GM19455 (cell line): Measurements from ENCODE around the gene RHBDF2.

Source experiments
- ATAC-seq: cut with Tn5 transposase; IDR thresholded peaks from one replicate; pipeline ENCODE4 v1.9.1; 2021; ENCODE audit not compliant: unreplicated experiment

RHBDF2 gene

DNA sequence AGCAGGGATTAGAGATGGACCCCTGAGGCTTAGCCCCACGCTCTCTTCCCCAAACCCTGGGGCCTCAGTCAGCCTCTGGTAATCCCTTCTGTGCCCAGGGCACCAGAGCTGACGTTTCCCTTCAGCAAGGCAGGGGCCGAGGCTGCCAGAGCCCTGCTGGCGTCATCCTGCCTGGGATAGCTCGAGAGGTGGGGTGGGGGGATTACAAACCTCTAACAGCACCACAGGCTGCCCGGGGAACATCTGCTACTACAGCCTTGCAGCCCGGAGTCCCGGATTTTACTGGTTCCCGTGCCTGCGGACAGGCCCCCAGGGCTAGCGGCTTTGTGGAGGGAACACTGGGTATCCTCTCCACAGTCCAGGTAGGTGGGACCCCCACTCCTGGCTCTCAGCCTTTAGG is 33.9 kb downstream of the RHBDF2 start, which contains the start of gene AANAT:
TSS of gene AANAT (plus strand) at position 238 of the 400 bp plus-strand sequence. CDS start 1,144 bp downstream, outside the sequence.
- no peak for ATAC-seq

DNA sequence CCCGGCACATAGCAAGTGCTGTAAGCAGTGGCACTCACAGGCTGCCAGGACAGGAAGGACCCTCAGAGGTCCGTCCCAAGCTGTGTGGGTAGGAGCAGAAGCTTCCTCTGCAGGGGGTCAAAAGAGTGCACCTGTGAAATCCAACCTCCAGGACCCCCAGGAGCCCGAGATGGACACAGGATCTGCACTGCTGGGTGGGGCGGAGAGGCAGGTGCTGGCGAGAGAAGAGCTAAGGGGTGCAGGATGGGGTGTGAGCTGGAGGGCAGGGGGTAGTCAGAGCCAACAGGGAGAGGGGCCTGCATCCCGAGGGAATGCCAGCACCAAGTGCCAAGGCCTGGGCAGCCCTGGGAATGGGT is 34.5 kb downstream of the RHBDF2 start:
- no peak for ATAC-seq

- no peak for ATAC-seq
Measured at GRCh38 chr17:76462556-76463290, 38.5 kb downstream of the RHBDF2 start.

- ATAC-seq: no peak
Measured at GRCh38 chr17:76461765-76462555, 39.3 kb downstream of the RHBDF2 start.

DNA sequence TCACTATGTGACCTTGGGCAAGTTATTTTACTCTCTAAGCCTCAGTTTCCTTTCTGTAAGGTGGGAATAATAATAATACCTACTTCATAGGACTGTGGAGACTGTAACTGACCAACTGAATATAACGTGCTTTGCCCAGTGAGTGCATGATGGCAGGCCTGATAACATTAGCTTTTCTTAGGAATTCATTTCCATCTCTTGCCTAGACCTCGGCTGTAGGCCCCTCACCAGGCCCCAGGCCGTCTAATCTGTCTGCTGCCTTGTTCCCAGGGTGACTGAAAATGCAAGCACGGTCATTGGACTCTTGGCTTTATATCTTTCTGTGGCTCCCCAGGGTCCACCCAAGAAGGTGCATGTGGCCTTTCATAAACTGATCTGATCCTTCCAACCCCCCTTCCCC is 41.5 kb downstream of the RHBDF2 start:
- no peak for ATAC-seq

- no peak for ATAC-seq
Measured at GRCh38 chr17:76458580-76459490, 42.4 kb downstream of the RHBDF2 start.

DNA sequence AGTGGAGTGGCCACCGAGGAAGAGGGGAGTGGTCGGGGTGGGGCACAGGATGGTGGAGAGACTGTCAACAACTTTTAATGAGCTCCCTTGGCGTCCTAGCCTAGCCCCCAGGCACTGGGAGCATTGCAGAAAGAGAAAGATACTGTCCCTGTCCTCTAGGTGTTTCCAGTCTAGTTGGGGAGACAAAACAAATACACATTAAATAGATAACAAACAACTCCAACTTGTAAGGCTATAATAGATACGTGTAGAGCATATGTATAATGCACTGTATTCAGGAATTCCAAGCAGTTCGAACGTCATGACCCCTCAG is 47.8 kb downstream of the RHBDF2 start:
- no peak for ATAC-seq

DNA sequence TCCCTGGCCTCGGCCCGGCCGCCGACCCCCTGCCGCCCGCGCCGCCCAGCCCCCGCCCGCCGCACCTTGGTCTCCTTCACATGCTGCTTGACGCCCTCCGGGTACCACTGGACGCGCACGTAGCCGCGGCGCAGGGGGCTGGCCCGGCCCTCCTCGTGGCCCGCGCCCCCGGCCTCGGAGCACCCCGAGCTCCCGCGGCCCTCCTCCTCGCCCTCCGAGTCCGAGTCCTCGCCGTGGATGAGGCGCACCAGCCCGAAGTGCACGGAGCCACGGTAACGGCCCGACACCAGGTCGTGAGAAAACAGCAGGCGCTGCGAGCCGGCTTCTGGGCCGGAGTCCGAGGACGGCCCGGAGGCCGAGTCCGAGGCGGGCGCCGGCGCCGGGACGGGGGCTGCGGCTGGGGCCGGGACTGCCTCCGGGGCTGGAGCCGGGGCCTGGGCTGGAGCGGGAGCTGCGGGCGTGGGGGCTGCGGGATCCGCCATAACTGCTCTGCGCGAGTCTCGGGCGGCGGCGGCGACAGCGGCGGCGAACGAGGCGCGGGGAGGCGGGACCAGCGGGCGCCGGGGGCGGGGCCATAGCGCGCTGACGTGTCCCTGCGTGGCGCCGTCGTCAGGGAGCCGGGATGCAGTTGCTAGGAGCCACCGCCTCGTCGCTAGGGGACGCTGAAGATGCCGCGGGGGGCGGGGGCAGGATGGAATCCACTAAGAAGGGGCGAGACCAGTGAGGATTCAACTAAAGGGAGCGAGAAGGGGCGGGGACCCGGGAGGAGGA is 48.4 kb downstream of the RHBDF2 start, which contains the start of gene UBE2O:
TSS of gene UBE2O (minus strand) at position 493 of the 771 bp plus-strand sequence. CDS start at position 482, 11 bp downstream.
- peak; percentile 79 for ATAC-seq

- ATAC-seq: no peak
Measured at GRCh38 chr17:76452127-76452659, 49.0 kb downstream of the RHBDF2 start.

DNA sequence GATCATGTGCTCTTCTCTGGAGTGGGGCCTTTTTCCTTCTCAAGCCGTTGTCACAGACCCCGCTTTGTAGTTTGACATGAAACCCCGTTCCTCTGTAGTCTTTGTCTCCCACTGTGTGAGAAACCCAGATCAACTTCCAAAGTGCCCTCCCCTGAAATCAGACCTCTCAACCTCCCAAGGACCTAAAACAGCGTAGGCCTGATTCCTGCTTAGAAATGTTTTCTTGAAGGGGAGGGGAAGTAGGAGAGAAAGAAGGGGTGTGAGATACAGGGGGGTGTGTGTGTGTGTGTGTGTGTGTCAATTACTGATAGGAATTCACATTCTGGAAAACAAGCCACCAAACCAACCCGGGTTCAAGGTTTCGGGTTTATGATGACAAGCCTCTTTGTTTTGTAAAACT is 49.7 kb downstream of the RHBDF2 start:
- ATAC-seq: no peak

GRCh38 chr17:76449126-76449525 is 52.1 kb downstream of the RHBDF2 start:
- no peak for ATAC-seq

- no peak for ATAC-seq
Measured at GRCh38 chr17:76447931-76448652, 53.1 kb downstream of the RHBDF2 start.

DNA sequence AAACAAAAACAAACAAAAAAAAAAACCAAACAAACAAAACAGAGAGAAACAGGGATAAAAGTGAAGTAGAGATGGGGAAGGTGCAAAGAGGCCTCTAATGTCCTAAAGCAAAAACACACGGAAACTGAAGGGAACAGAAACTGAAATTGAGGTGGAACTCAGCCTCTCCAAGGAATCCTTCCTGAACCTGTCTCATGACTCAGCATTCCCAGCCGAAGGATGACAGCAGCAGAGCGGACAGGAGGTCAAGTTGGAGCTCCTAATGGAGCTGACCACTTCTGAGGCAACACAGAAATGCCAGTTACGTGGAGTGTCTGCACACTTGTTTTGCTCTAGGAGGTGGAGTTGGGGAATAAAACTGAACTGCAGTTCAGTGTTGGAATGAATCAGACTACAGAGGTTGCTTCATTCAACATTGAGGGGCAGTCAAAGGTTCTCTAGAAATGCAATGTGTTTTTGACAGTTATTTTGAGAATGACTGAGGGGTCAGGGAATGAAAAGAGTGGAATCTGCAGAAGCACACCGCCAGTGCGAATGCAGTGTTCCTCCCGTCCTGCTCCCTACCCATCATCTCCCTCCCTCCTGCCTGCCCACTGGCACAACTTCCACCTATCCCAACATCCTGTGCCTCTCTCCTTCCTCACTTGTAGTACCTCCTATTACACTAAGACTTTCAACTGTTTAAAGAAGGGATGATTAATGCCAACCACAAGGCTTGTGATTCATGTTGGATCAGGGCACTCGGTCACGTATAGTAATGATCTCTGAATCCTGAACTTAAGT is 54.6 kb downstream of the RHBDF2 start:
- no peak for ATAC-seq

DNA sequence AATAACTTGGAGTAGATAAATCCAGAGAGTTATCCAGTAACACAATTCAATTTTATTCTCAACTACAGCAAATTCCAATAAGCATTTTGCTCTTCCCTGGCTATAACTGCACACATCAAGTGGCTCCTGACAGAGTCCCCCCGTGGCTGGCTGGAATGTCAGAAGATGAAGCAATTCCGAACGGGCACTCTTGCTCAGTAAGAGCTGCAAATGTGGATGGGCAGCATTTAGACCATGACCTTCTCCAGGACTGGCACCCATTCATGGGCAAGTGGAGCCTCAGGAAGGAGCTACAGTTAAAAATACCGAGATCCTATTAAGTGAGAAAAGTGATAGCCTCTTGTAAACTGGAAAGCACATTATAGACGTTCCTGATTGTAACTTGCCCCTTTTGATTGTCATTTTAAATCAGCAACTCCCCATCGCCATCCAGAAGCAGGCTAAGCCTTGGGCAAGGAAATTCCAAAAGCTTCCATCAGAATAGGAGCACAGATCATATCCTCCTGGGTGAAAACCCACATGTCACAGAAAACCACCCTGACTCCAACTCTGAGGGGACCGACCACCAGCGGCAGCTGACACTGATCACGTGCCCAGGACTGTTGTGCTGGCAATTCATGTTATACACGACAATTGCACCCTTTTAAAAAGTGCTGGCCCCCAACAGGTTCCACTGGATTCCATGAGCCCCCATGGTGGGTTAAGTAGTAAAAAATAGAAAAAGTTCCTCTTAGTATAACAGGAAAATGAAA is 55.4 kb downstream of the RHBDF2 start:
- no peak for ATAC-seq

DNA sequence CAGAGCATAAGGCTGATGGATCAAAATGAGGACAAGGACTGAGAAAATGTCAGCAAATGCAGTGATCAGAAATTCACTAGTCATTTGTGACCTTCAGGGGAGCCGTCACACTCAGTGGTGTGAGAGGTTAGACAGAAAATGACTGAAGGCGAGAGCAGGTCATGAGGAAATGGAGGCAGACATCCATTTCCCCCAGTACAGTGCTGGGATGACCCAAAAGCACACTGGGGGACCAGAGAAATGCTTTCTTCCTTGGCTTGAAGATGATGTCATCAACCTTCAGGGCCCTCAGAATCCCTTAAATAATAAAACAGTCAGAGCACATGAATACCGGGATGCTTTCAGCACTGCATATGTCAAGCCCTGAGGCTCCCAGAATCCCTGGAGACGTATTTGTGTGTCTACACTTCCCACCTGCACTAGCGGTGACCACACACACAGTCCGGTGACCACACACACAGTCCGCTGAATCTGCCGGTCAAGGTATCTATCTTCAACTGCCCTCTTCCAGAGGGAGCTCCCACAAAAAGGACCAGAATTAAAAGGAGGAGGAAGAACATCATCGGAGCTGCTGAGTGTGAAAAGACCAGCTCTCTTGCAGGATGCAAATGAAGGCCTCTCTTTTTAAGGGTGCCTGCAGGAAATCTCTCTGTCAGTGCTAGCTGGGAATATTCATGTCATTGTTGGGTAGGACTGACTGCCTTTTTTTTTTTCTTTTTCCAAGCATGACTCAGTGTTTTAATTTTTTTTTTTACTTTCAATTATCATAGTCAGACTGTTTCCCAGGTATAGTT is 56.5 kb downstream of the RHBDF2 start:
- no peak for ATAC-seq

DNA sequence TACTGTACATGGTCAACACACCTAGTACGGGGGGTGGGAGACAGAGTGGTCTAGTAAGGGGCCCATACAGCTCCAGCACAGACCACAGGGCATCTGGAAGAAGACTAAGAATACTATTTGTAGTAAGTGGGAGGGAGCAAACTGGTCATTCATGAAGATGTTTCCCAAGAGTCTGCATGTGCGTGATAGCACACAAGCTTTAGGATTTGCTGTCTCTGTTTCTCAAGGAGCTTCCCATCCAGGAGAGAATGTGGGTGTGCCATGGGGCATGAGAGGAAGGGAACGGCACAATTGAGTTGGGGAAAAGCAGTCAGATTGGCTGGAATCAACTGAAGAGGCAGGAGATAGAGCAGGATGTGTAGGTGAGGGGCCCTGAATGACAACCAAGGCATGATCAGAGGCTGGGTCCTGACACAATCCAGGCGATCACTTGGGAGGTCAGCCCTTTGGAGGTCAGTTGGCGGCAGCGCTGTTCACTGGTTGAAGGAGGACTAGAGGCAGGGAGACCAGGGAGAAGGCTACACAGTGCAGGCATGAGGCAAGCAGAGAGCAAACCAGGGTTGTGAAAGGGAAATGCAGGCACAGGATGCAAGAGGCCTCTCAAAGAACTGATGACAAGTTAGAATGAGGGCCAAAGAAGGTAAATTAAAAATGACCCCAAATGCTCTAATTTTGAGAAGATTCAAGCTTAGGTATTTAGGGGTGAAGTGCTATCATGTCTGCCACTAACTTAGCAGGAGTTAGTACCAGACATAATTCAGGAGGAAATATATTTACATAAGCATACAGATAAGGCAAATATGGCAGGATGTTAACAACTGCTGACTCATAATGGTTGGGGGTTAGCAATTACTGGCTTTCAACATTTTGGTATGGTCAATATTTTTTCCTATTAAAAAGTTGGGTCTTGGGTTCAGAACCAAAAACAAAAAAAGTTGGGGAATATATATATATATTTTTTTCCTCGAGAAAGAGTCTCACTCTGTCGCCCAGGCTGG is 58.6 kb downstream of the RHBDF2 start:
- ATAC-seq: no peak
